Muscle layer of colon (tissue), 2 donors: ENCODE measurements around the gene HS3ST4.

Source experiments
- H3K27ac ChIP-seq: one replicate; pipeline ENCODE4 v1.7.0; 2013; ENCODE audit warnings: low read depth, mild to moderate bottlenecking, low read length, moderate library complexity
- H3K27me3 ChIP-seq, 2 donors: one replicate each; pipeline ENCODE4 v1.7.0; 2013; ENCODE audit warnings: low read length in 2 of 2, mild to moderate bottlenecking in 2 of 2; ENCODE audit not compliant: insufficient read depth in 2 of 2, control insufficient read depth in 1 of 2
- H3K36me3 ChIP-seq: one replicate; pipeline ENCODE4 v1.7.0; 2013; ENCODE audit warnings: mild to moderate bottlenecking, low read length; ENCODE audit not compliant: insufficient read depth
- H3K4me1 ChIP-seq: one replicate; pipeline ENCODE4 v1.7.0; 2013; ENCODE audit warnings: mild to moderate bottlenecking, low read length; ENCODE audit not compliant: insufficient read depth
- H3K4me3 ChIP-seq, 2 donors: one replicate each; pipeline ENCODE4 v1.7.0; 2013; ENCODE audit warnings: low read length in 2 of 2, low read depth in 1 of 2, mild to moderate bottlenecking in 1 of 2, moderate library complexity in 1 of 2
- H3K9ac ChIP-seq: one replicate; pipeline ENCODE4 v1.7.0; 2013; ENCODE audit warnings: low read length
- H3K9me3 ChIP-seq: one replicate; pipeline ENCODE4 v1.7.0; 2013; ENCODE audit warnings: mild to moderate bottlenecking, low read length
- donor health status: abdominal sarcoma.
- donor health status: Adenocarcinoma of cecum.

The HS3ST4 gene

GRCh38 chr16:25868106-25868505, 176.3 kb downstream of the HS3ST4 start:
- Histone ChIP-seq H3K9me3 (no peaks in the 10 kb centered on the region), H3K27ac (no peak overlapping the region)

GRCh38 chr16:25868706-25869370, 177.1 kb downstream of the HS3ST4 start:
- no peaks in the 10 kb centered on the region for H3K27me3 ChIP-seq
- no peak overlapping the region for H3K4me3 ChIP-seq
- no peaks in the 10 kb centered on the region for H3K9me3 ChIP-seq
- H3K4me1 ChIP-seq, result no peaks in the 10 kb centered on the region
- H3K36me3 ChIP-seq, result no peaks in the 10 kb centered on the region
- no peak overlapping the region for H3K27ac ChIP-seq
- no peak overlapping the region for H3K9ac ChIP-seq

More at GRCh38 chr16:25868106-25868505, 176.3 kb downstream of the HS3ST4 start:
- H3K27me3 ChIP-seq, result no peaks in the 10 kb centered on the region
- no peaks in the 10 kb centered on the region for H3K36me3 ChIP-seq
- no peak overlapping the region for H3K9ac ChIP-seq
- no peak overlapping the region for H3K4me3 ChIP-seq
- no peaks in the 10 kb centered on the region for H3K4me1 ChIP-seq

GRCh38 chr16:25872369-25873070, 180.8 kb downstream of the HS3ST4 start:
- Histone ChIP-seq H3K27ac (no peak overlapping the region), H3K9ac (no peak overlapping the region), H3K4me3 (no peak overlapping the region), H3K27me3 (no peaks in the 10 kb centered on the region), H3K9me3 (no peaks in the 10 kb centered on the region), H3K4me1 (no peaks in the 10 kb centered on the region), H3K36me3 (no peaks in the 10 kb centered on the region)

GRCh38 chr16:25874196-25874595, 182.4 kb downstream of the HS3ST4 start:
- Histone ChIP-seq H3K4me3 (no peak overlapping the region), H3K9me3 (no peaks in the 10 kb centered on the region), H3K36me3 (no peaks in the 10 kb centered on the region), H3K4me1 (no peaks in the 10 kb centered on the region), H3K27me3 (no peaks in the 10 kb centered on the region), H3K9ac (no peak overlapping the region), H3K27ac (no peak overlapping the region)

DNA sequence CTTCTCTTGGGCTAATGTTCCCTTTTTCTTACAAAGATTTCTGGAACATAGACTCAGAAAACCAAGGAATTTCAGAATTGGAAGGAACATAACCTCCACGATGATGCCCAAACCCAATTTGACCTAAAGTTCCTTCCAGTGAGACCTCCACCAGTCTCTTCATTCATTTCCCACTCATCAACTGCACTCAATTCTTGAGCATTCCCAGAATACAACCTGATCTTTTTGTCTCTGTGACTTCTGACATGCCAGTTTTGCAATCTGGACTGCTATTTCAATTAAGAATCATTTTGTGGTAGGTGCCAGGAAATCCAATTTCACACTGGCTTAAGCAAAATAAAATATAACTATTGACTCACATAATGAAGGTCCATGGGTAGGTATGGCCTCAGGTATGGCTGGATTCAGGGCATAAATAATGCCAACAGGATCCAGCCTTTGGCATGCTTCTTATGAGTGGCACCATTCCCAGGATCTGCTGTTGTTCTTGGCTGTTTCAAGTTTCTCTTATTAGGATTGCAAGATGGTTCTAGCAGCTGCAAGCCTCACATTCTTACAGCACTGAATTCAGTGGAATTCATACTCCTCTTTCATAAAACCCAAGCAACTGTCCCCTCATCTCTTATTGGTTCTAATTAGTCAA, 184.3 kb downstream of the HS3ST4 start:
- no peaks in the 10 kb centered on the region for H3K9me3 ChIP-seq
- no peak overlapping the region for H3K4me3 ChIP-seq
- H3K36me3 ChIP-seq, result no peaks in the 10 kb centered on the region
- H3K27ac ChIP-seq, result no peak overlapping the region
- no peak overlapping the region for H3K9ac ChIP-seq
- H3K4me1 ChIP-seq, result no peaks in the 10 kb centered on the region
- no peaks in the 10 kb centered on the region for H3K27me3 ChIP-seq

DNA sequence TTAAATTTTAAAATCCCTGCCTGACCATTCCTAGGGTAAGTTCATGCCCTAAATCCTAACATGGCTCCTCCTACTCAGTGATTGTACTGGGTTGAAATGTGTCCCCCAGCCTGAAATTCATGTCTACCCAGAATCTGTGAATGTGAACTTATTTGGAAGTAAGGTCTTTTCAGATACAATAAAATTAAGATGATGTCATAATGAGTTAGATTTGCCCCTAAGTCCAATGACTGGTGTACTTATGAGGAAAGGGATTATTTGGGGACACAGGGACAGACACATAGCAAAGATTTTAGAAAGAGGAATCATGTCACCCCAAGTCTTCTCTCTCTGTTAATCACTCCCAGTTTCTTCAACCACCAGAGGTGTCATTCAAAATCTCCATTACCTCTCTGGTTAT, 185.3 kb downstream of the HS3ST4 start:
- H3K4me1 ChIP-seq, result no peaks in the 10 kb centered on the region

GRCh38 chr16:25886598-25886997, 194.8 kb downstream of the HS3ST4 start:
- no peaks in the 10 kb centered on the region for H3K36me3 ChIP-seq
- H3K4me1 ChIP-seq, result no peaks in the 10 kb centered on the region
- H3K27me3 ChIP-seq, result no peaks in the 10 kb centered on the region
- no peaks in the 10 kb centered on the region for H3K9me3 ChIP-seq
- no peak overlapping the region for H3K27ac ChIP-seq
- no peak overlapping the region for H3K4me3 ChIP-seq
- no peak overlapping the region for H3K9ac ChIP-seq

More for the DNA sequence above, 185.3 kb downstream of the HS3ST4 start:
- no peaks in the 10 kb centered on the region for H3K36me3 ChIP-seq
- no peak overlapping the region for H3K27ac ChIP-seq
- no peak overlapping the region for H3K4me3 ChIP-seq
- H3K9ac ChIP-seq, result no peak overlapping the region
- no peaks in the 10 kb centered on the region for H3K27me3 ChIP-seq
- no peaks in the 10 kb centered on the region for H3K9me3 ChIP-seq

- H3K9me3 ChIP-seq, result no peaks in the 10 kb centered on the region
- H3K9ac ChIP-seq, result no peak overlapping the region
- no peaks in the 10 kb centered on the region for H3K4me1 ChIP-seq
- no peaks in the 10 kb centered on the region for H3K27me3 ChIP-seq
- no peak overlapping the region for H3K27ac ChIP-seq
- H3K4me3 ChIP-seq, result no peak overlapping the region
- no peaks in the 10 kb centered on the region for H3K36me3 ChIP-seq
Measured at GRCh38 chr16:25888868-25889267, 197.1 kb downstream of the HS3ST4 start.

DNA sequence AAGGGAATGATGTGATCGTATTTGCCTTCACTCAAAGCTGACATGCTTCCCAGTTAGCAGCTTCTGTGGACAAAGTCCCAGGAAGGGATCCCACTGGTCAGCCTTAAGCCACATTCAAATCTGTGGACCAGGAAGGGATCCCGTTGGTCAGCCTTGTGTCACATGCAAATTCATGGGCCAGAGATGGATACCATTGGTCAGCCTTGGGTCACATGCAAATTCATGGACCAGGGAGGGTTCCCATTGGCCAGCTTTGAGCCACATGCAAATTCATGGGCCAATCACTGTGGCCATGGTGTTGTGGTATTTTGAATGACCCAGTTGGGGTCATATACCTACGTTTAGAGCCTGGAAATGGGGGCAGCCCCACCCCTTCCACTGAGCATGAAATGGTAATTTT, 201.6 kb downstream of the HS3ST4 start:
- H3K4me1 ChIP-seq, result no peaks in the 10 kb centered on the region
- H3K4me3 ChIP-seq, result no peak overlapping the region
- no peaks in the 10 kb centered on the region for H3K27me3 ChIP-seq
- no peak overlapping the region for H3K27ac ChIP-seq
- no peak overlapping the region for H3K9ac ChIP-seq
- no peaks in the 10 kb centered on the region for H3K9me3 ChIP-seq
- H3K36me3 ChIP-seq, result no peaks in the 10 kb centered on the region

DNA sequence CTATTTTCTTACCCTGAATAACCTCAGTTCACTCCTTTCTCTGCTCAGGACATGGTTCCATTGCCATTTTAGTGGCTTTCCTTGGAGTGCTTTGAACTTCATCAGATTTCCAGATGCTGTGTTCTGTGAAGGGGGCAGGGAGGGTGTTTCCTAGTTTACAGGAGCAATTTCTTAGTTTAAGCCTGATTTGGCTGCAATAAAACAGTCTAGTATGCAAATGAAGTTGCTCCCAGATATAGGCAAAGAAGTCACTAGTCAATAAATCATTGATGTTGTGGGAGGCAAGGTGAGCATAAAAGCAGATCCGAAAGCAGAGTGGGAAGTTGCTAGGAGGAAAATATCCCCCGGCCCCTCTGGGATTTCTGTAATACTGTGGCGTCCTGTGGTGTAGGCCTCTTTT, 202.3 kb downstream of the HS3ST4 start:
- no peaks in the 10 kb centered on the region for H3K27me3 ChIP-seq
- H3K4me1 ChIP-seq, result no peaks in the 10 kb centered on the region
- no peak overlapping the region for H3K27ac ChIP-seq
- no peaks in the 10 kb centered on the region for H3K36me3 ChIP-seq
- H3K9me3 ChIP-seq, result no peaks in the 10 kb centered on the region
- H3K9ac ChIP-seq, result no peak overlapping the region
- no peak overlapping the region for H3K4me3 ChIP-seq

DNA sequence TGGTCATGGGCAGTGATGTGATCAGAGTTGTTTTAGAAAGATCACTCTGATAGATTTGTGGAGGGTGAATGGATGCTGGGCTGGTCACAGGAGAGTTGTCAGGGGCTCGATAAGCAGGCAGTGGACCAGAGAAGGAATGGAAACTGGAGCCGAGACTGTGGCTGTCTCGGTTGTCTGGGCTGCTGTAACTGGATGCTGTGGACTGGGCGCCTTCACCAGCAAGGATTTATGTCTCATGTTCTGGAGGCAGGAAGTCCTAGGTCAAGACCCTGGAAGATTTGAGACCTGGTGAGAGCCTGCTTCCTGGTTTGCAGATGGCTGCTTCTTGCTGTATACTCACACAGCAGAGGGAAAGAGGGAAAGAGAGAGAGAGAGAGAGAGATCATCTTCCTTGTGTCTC, 203.6 kb downstream of the HS3ST4 start:
- Histone ChIP-seq H3K9ac (no peak overlapping the region), H3K9me3 (no peaks in the 10 kb centered on the region), H3K4me1 (no peaks in the 10 kb centered on the region), H3K27ac (no peak overlapping the region), H3K36me3 (no peaks in the 10 kb centered on the region), H3K4me3 (no peak overlapping the region), H3K27me3 (no peaks in the 10 kb centered on the region)
